HG02623 (cell line): Measurements from ENCODE around the gene TUT7.
"Not testable (repeated sequence)": the region's sequence is repeated elsewhere in the genome, so short reads cannot be mapped to it uniquely, and the experiment has no call there.

ENCODE experiments used
- ATAC-seq: cut with Tn5 transposase; IDR thresholded peaks from one replicate; pipeline ENCODE4 v1.9.1; 2021; ENCODE audit warnings: moderate library complexity; ENCODE audit not compliant: unreplicated experiment

The TUT7 gene

GRCh38 chr9:86303316-86303975, 50.8 kb downstream of the TUT7 start:
- ATAC-seq, result no peak

GRCh38 chr9:86301686-86302085, 52.5 kb downstream of the TUT7 start:
- no peak for ATAC-seq

GRCh38 chr9:86300701-86301100, 53.5 kb downstream of the TUT7 start:
- ATAC-seq, result no peak

- ATAC-seq, result no peak
These were observed 55.3 kb downstream of the TUT7 start for GRCh38 chr9:86298873-86299272.

GRCh38 chr9:86290341-86290740, 63.9 kb downstream of the TUT7 start:
- ATAC-seq, result not testable (repeated sequence)

- ATAC-seq, result no peak
These were observed 65.6 kb downstream of the TUT7 start for GRCh38 chr9:86288499-86289198.

- ATAC-seq, result no peak
These were observed 67.2 kb downstream of the TUT7 start for GRCh38 chr9:86287013-86287412.

GRCh38 chr9:86286278-86286677, 67.9 kb downstream of the TUT7 start:
- no peak for ATAC-seq

GRCh38 chr9:86285261-86285660, 68.9 kb downstream of the TUT7 start:
- no peak for ATAC-seq

- peak; percentile 9 for ATAC-seq
These were observed 71.2 kb downstream of the TUT7 start for GRCh38 chr9:86282979-86283535.

GRCh38 chr9:86282077-86282978, 71.9 kb downstream of the TUT7 start, which contains the start of gene ISCA1:
Gene ISCA1, minus strand, starts transcription at chr9:86282538. Its CDS starts 80 bp downstream, at chr9:86282458.
- ATAC-seq, result peak; percentile 77

- peak; percentile 28 for ATAC-seq
These were observed 72.6 kb downstream of the TUT7 start for GRCh38 chr9:86281593-86282076.

- no peak for ATAC-seq
These were observed 73.6 kb downstream of the TUT7 start for GRCh38 chr9:86280580-86280979.

- ATAC-seq, result no peak
These were observed 74.4 kb downstream of the TUT7 start for GRCh38 chr9:86279839-86280238.

- ATAC-seq, result no peak
These were observed 77.1 kb downstream of the TUT7 start for GRCh38 chr9:86277072-86277471.

- no peak for ATAC-seq
These were observed 78.2 kb downstream of the TUT7 start for GRCh38 chr9:86275962-86276361.

- ATAC-seq, result no peak
These were observed 79.2 kb downstream of the TUT7 start for GRCh38 chr9:86274821-86275643.

GRCh38 chr9:86272221-86272620, 82.0 kb downstream of the TUT7 start:
- ATAC-seq, result no peak

- ATAC-seq, result no peak
These were observed 90.3 kb downstream of the TUT7 start for GRCh38 chr9:86263876-86264275.

- ATAC-seq, result no peak
These were observed 91.7 kb downstream of the TUT7 start for GRCh38 chr9:86262492-86262891.
